Stimulated activated CD4-positive, alpha-beta T cell treated with anti-CD3 and anti-CD28 coated beads, TNF-alpha, amount 100 ng/mL, for 1 hour (primary cell): ENCODE results near the gene SYNPR.
"Not testable (repeated sequence)": the region's sequence is repeated elsewhere in the genome, so short reads cannot be mapped to it uniquely, and the experiment has no call there.

ENCODE experiments used
- DNase-seq, 3 donors: peaks; one replicate each; pipeline ENCODE4 v3.0.0-alpha.2; 2020; ENCODE audit warnings: low read depth in 3 of 3, low spot score in 1 of 3

The SYNPR gene

GRCh38 chr3:63278171-63279004 lies at the start of gene SYNPR:
TSS of gene SYNPR (plus strand) at chr3:63278308.
- DNase-seq, result no peak

GRCh38 chr3:63228677-63229076 lies 49.4 kb upstream of the SYNPR start:
- DNase-seq, result no peak

GRCh38 chr3:63230146-63230545 lies 48.0 kb upstream of the SYNPR start:
- DNase-seq, result no peak

GRCh38 chr3:63231643-63232042 lies 46.5 kb upstream of the SYNPR start:
- no peak for DNase-seq

- DNase-seq, result no peak
These were observed 45.2 kb upstream of the SYNPR start for GRCh38 chr3:63232764-63233396.

- DNase-seq, result no peak
These were observed 37.7 kb upstream of the SYNPR start for GRCh38 chr3:63240381-63240902.

GRCh38 chr3:63242124-63242523 lies 36.0 kb upstream of the SYNPR start:
- DNase-seq, result no peak

GRCh38 chr3:63244486-63244885 lies 33.6 kb upstream of the SYNPR start:
- DNase-seq, result no peak

- no peak for DNase-seq
These were observed 32.3 kb upstream of the SYNPR start for GRCh38 chr3:63245726-63246241.

- DNase-seq, result no peak
These were observed 30.1 kb upstream of the SYNPR start for GRCh38 chr3:63248015-63248414.

GRCh38 chr3:63251499-63251898 lies 26.6 kb upstream of the SYNPR start:
- DNase-seq, result no peak

- DNase-seq, result not testable (repeated sequence)
These were observed 22.3 kb upstream of the SYNPR start for GRCh38 chr3:63255819-63256218.

GRCh38 chr3:63264716-63265115 lies 13.4 kb upstream of the SYNPR start:
- DNase-seq, result no peak

GRCh38 chr3:63274359-63274758 lies 3.7 kb upstream of the SYNPR start:
- DNase-seq, result no peak

- no peak for DNase-seq
These were observed 1.1 kb downstream of the SYNPR start for GRCh38 chr3:63279005-63279841.

- no peak for DNase-seq
These were observed 9.5 kb downstream of the SYNPR start for GRCh38 chr3:63287610-63288009.

GRCh38 chr3:63290686-63291085 lies 12.6 kb downstream of the SYNPR start:
- DNase-seq, result no peak

- no peak for DNase-seq
These were observed 16.2 kb downstream of the SYNPR start for GRCh38 chr3:63294332-63294731.

GRCh38 chr3:63295356-63295755 lies 17.2 kb downstream of the SYNPR start:
- no peak for DNase-seq

- no peak for DNase-seq
These were observed 17.7 kb downstream of the SYNPR start for GRCh38 chr3:63295806-63296205.

- no peak for DNase-seq
These were observed 18.1 kb downstream of the SYNPR start for GRCh38 chr3:63296249-63296648.
